CD4-positive, CD25-positive, alpha-beta regulatory T cell (primary cell): ENCODE measurements around the gene PLCB4. TPM values are rescaled to one million over a fixed set of nuclear protein-coding genes. Genes with fewer than 3 reads are reported as not detected.

Experiments
- ATAC-seq, 2 donors: fragments of 150-1000 bp; cut with Tn5 transposase; one replicate each; pipeline ENCODE4 v1.10.0; 2021; ENCODE audit warnings: low read depth in 2 of 2, moderate number of reproducible peaks in 2 of 2, moderate library complexity in 1 of 2
- DNase-seq, 3 donors: peaks; one replicate each; pipeline versions ENCODE4 v3.0.0 to v3.0.0-alpha.2; 2012 to 2022; ENCODE audit warnings: mixed read lengths in 1 of 3
- H3K27ac ChIP-seq: one replicate; pipeline ENCODE4 v1.7.0; 2013; ENCODE audit warnings: mild to moderate bottlenecking, low read length; ENCODE audit not compliant: insufficient read depth, poor library complexity, severe bottlenecking
- H3K27me3 ChIP-seq: one replicate; pipeline ENCODE4 v1.7.0; 2013; ENCODE audit warnings: low read length; ENCODE audit not compliant: control insufficient read depth, insufficient read depth
- H3K36me3 ChIP-seq: one replicate; pipeline ENCODE4 v1.7.0; 2013; ENCODE audit warnings: mild to moderate bottlenecking, low read length, moderate library complexity; ENCODE audit not compliant: control insufficient read depth, insufficient read depth
- H3K4me1 ChIP-seq: 2 replicates; pipeline ENCODE4 v1.7.0; 2013; ENCODE audit warnings: mild to moderate bottlenecking, low read length; ENCODE audit not compliant: insufficient read depth, control insufficient read depth, poor library complexity, severe bottlenecking
- H3K4me3 ChIP-seq: one replicate; pipeline ENCODE4 v1.7.0; 2013; ENCODE audit warnings: low read depth, mild to moderate bottlenecking, low read length, moderate library complexity
- H3K9me3 ChIP-seq, 2 experiments: 1 replicate in 1 of 2; 2 replicates in 1 of 2; pipeline ENCODE4 v1.7.0; 2013; ENCODE audit warnings: low read length in 2 of 2, mild to moderate bottlenecking in 1 of 2, moderate library complexity in 1 of 2; ENCODE audit not compliant: control insufficient read depth in 2 of 2
- H3K27ac Mint-ChIP-seq, 3 donors: one replicate each; pipeline ENCODE4 v1.8.0; 2020 to 2022; ENCODE audit warnings: mild to moderate bottlenecking in 3 of 3, mixed read lengths in 3 of 3, moderate library complexity in 2 of 3
- H3K27me3 Mint-ChIP-seq: one replicate; pipeline ENCODE4 v1.8.0; 2022; ENCODE audit warnings: mild to moderate bottlenecking, mixed read lengths
- H3K36me3 Mint-ChIP-seq: one replicate; pipeline ENCODE4 v1.8.0; 2020; ENCODE audit warnings: mixed read lengths
- H3K4me1 Mint-ChIP-seq, 4 donors: one replicate each; pipeline ENCODE4 v1.8.0; 2020 to 2022; ENCODE audit warnings: mixed read lengths in 4 of 4, mild to moderate bottlenecking in 1 of 4
- H3K4me3 Mint-ChIP-seq, 4 donors: one replicate each; pipeline ENCODE4 v1.8.0; 2020 to 2022; ENCODE audit warnings: mild to moderate bottlenecking in 4 of 4, mixed read lengths in 4 of 4, moderate library complexity in 3 of 4
- H3K9me3 Mint-ChIP-seq, 7 donors: one replicate each; pipeline ENCODE4 v1.8.0; 2020 to 2022; ENCODE audit warnings: mixed read lengths in 7 of 7, mild to moderate bottlenecking in 3 of 7, moderate library complexity in 2 of 7
- polyA plus RNA-seq, 4 donors: library from polyadenylated mRNA; unstranded; fragments of 300-500 nt; fragmentation: Illumina TruSeq; gene quantifications; one replicate each; pipeline ENCODE4 v1.2.3, GENCODE V29; 2021
- total RNA-seq: library from RNA; stranded (reverse); gene quantifications from one replicate; pipeline ENCODE4 v1.2.3, GENCODE V29; 2022

Gene PLCB4
- total and polyA plus RNA-seq, 5 donors from 2014 or later, result 0.94 TPM; not detected in 4

DNA sequence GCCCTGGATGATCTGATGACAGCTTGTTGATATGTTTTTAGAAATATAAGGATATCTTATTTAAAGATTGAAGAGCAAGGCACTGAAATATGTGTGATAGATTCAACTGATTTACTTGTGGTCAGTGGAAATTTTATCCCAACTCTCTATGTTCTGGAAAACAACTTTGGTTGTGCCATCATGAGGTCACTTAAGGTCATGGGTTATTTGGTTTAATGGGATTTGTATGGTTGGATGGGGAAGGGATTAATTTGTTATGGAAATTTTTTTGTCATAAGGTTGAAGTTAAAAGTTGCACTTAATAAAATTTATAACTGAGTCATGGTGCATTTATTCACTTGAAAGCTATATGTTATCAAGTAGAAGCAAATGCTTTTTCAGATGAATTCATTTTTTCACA lies 231.2 kb downstream of the PLCB4 start:
- H3K27me3 Mint-ChIP-seq, result no peaks in the 10 kb centered on the region

DNA sequence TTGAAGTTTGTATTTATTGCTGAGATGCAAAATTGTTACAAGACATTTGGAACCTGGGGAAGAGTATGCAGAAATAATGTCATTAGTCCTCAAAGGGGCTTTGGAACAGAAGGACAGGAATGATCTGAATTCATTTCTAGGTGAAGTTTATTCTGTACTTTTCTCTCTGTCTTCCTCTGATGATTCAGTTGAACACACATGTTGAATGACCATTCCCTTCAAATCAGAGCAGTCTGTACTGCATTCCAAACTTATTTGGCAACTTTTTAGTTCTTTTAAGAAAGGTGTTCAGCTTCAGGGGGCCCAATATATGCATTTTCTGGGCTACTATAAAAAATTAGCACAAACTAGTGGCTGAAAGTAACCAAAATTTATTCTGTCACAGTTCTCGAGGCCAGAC lies 231.6 kb downstream of the PLCB4 start:
- H3K36me3 Mint-ChIP-seq, result no peaks in the 10 kb centered on the region
- ATAC-seq, result no peak
- no peaks in the 10 kb centered on the region for H3K4me1 Mint-ChIP-seq
- no peak overlapping the region for H3K27ac Mint-ChIP-seq
- Histone ChIP-seq H3K9me3 (no peaks in the 10 kb centered on the region), H3K27me3 (no peaks in the 10 kb centered on the region), H3K36me3 (no peaks in the 10 kb centered on the region), H3K27ac (no peak overlapping the region), H3K4me3 (no peak overlapping the region), H3K4me1 (no peaks in the 10 kb centered on the region)
- no peak overlapping the region for H3K4me3 Mint-ChIP-seq
- no peaks in the 10 kb centered on the region for H3K27me3 Mint-ChIP-seq
- H3K9me3 Mint-ChIP-seq, result peaks cover 0 to 7% (median 2%) of the 10 kb centered on the region in 7 donors
- DNase-seq, result no peak

More for the DNA sequence above, 231.2 kb downstream of the PLCB4 start:
- no peaks in the 10 kb centered on the region for H3K36me3 ChIP-seq
- H3K4me1 Mint-ChIP-seq, result no peaks in the 10 kb centered on the region
- H3K4me3 Mint-ChIP-seq, result no peak overlapping the region
- peaks cover 0 to 6% (median 2%) of the 10 kb centered on the region in 7 donors for H3K9me3 Mint-ChIP-seq
- no peaks in the 10 kb centered on the region for H3K27me3 ChIP-seq
- no peaks in the 10 kb centered on the region for H3K36me3 Mint-ChIP-seq
- H3K4me1 ChIP-seq, result no peaks in the 10 kb centered on the region
- H3K4me3 ChIP-seq, result no peak overlapping the region
- DNase-seq (no peak), ATAC-seq (no peak)
- H3K9me3 ChIP-seq, result no peaks in the 10 kb centered on the region
- no peak overlapping the region for H3K27ac Mint-ChIP-seq
- no peak overlapping the region for H3K27ac ChIP-seq

DNA sequence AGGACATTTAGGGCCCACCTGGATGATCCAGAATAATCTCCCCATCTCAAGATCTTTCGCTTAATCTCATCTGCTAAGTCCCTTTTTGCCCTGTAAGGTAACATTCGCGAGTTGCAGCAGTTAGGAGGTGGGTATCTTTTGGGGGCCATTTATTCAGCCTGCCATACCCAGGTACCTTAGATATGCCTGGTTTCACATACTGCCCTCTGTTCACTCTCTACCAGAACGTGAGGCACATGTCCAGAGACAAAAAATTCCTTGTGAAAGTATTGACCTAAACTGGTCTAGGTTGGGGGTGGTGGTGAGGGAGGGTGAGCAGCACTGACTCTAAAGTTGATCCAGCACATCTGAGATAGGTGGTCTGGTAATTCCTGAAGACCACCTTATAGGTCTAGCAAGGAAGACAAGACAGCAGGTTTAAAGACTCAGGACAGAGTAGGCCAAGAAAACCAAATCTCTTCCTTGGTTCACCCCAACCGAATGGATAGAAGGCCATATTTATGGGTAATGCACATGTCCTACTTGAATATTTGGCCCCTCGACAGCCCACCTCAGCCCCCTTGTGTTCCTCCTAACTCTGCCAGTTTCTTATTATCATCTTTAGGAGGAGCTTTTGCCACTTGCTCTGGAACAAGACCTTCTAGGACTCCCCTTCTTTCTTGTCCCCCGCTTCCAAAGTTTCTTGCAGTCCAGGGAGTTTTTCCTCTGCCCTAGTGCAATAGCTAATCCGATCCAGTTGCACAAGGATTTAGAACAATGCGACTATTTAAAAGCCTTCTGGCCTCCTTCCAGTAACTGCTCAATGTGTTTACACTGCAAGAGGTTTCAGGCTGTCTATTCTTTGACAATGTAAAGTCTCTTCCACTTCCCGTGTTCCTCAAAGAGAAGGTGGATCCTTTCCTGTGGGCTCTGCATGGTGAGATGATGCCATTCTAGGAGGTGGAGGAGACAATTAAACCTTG lies 232.5 kb downstream of the PLCB4 start:
- DNase-seq (no peak), ATAC-seq (no peak)
- Mint-ChIP-seq H3K27ac (no peak overlapping the region), H3K4me3 (no peak overlapping the region), H3K27me3 (no peaks in the 10 kb centered on the region), H3K4me1 (no peaks in the 10 kb centered on the region), H3K9me3 (peaks cover 0 to 8% (median 2%) of the 10 kb centered on the region in 7 donors), H3K36me3 (no peaks in the 10 kb centered on the region)
- no peaks in the 10 kb centered on the region for H3K4me1 ChIP-seq
- no peaks in the 10 kb centered on the region for H3K36me3 ChIP-seq
- no peaks in the 10 kb centered on the region for H3K27me3 ChIP-seq
- H3K4me3 ChIP-seq, result no peak overlapping the region
- no peak overlapping the region for H3K27ac ChIP-seq
- H3K9me3 ChIP-seq, result peaks cover 0 to 1% of the 10 kb centered on the region in 2 experiments

DNA sequence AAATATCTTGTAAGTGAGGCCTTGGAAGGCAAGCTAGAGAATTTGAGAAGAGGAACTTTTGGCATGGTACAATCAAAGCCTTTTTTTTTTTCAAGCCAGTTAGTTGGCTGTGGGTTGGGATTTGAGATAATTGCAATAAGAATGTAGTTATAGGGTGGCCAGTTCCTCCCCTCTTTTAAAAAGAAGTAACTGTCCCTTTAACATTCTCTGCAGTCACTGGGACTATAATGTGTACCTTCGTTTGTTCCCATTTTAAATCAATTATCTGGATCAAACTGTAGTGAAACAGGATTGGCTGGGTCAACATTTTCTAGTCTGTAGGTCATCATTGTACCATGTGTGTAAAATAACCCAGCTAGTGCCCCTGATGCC lies 233.2 kb downstream of the PLCB4 start:
- DNase-seq (no peak), ATAC-seq (no peak)
- peaks cover 0 to 7% (median 2%) of the 10 kb centered on the region in 7 donors for H3K9me3 Mint-ChIP-seq
- Histone ChIP-seq H3K4me3 (no peak overlapping the region), H3K27ac (no peak overlapping the region), H3K36me3 (no peaks in the 10 kb centered on the region), H3K9me3 (peaks cover 0 to 1% of the 10 kb centered on the region in 2 experiments), H3K4me1 (no peaks in the 10 kb centered on the region), H3K27me3 (no peaks in the 10 kb centered on the region)
- H3K4me3 Mint-ChIP-seq, result no peak overlapping the region
- no peaks in the 10 kb centered on the region for H3K4me1 Mint-ChIP-seq
- no peaks in the 10 kb centered on the region for H3K36me3 Mint-ChIP-seq
- no peaks in the 10 kb centered on the region for H3K27me3 Mint-ChIP-seq
- no peak overlapping the region for H3K27ac Mint-ChIP-seq

DNA sequence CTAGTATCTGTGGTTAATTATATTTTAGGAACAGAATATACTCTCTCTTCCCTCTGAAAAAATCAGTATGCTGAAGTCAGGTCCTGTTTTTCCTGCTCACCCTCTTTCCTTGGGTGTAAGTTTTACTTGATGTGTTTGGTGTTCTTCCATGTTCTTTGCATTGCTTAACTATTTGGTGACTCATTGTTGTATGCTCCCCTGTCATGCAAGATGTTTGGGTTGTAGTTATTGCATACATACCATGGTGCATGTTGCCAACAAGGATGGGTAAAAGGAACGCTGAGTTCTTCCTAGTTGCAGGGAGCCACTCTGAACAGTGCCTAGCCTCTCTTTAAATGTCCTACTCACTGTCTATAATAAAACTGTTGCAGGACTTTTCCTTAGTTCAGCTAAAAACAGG lies 237.6 kb downstream of the PLCB4 start:
- peaks cover 0 to 1% of the 10 kb centered on the region in 2 experiments for H3K9me3 ChIP-seq
- no peaks in the 10 kb centered on the region for H3K36me3 Mint-ChIP-seq
- H3K27me3 Mint-ChIP-seq, result no peaks in the 10 kb centered on the region
- no peaks in the 10 kb centered on the region for H3K36me3 ChIP-seq
- ATAC-seq (no peak), DNase-seq (no peak)
- no peaks in the 10 kb centered on the region for H3K4me1 Mint-ChIP-seq
- no peak overlapping the region for H3K4me3 Mint-ChIP-seq
- no peaks in the 10 kb centered on the region for H3K4me1 ChIP-seq
- H3K9me3 Mint-ChIP-seq, result peaks cover 0 to 10% (median 3%) of the 10 kb centered on the region in 7 donors
- no peak overlapping the region for H3K27ac Mint-ChIP-seq
- H3K4me3 ChIP-seq, result no peak overlapping the region
- no peaks in the 10 kb centered on the region for H3K27me3 ChIP-seq
- no peak overlapping the region for H3K27ac ChIP-seq

DNA sequence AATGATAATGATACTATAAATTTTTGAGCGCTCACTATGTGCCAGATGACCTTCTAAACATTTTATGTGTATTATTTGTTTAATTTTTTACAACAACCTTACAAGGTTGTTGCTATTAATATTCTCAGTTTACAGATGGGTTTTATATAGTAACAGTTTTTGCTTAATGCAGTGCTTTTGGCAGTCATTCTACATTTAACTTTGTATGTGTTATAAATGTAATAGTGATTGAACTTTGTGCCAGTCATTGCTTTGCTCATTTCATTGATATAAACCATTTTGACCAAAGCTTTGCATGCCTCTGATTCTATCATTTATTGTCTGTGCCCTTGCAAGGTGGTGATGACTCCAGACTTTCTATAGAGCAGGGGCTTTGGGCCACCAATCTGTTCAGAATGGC lies 239.2 kb downstream of the PLCB4 start:
- H3K27me3 ChIP-seq, result no peaks in the 10 kb centered on the region
- DNase-seq, result no peak
- no peak overlapping the region for H3K27ac Mint-ChIP-seq

DNA sequence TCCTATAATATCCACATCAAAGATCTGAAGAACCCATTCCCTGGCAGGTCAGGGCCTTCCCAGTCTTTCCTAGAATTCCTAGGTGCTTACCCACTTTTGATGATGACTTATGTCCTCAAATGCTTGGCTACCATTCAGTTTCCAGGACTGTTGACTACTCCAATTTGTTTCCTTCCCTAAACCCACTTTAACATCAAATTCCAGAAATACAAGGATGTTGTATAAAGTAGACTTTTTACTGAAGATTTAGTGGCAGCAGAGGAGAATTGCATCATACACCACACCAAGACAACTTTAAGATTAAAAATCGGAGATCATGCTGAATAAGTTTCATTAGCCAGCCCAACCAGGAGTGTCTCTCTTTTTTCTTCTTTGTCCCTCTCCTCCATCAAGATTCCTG lies 242.2 kb downstream of the PLCB4 start:
- H3K4me1 ChIP-seq, result no peaks in the 10 kb centered on the region
- no peaks in the 10 kb centered on the region for H3K36me3 Mint-ChIP-seq
- no peaks in the 10 kb centered on the region for H3K4me1 Mint-ChIP-seq
- H3K27ac ChIP-seq, result no peak overlapping the region
- H3K9me3 Mint-ChIP-seq, result peaks cover 0 to 7% (median 3%) of the 10 kb centered on the region in 7 donors
- no peaks in the 10 kb centered on the region for H3K36me3 ChIP-seq
- no peak overlapping the region for H3K4me3 ChIP-seq
- no peaks in the 10 kb centered on the region for H3K27me3 ChIP-seq
- H3K4me3 Mint-ChIP-seq, result no peak overlapping the region
- ATAC-seq (no peak), DNase-seq (no peak)
- H3K27me3 Mint-ChIP-seq, result no peaks in the 10 kb centered on the region
- H3K9me3 ChIP-seq, result no peaks in the 10 kb centered on the region
- no peak overlapping the region for H3K27ac Mint-ChIP-seq

More for the DNA sequence above, 239.2 kb downstream of the PLCB4 start:
- Mint-ChIP-seq H3K4me3 (no peak overlapping the region), H3K4me1 (no peaks in the 10 kb centered on the region), H3K27me3 (no peaks in the 10 kb centered on the region), H3K36me3 (no peaks in the 10 kb centered on the region), H3K9me3 (peaks cover 0 to 7% (median 3%) of the 10 kb centered on the region in 7 donors)
- H3K36me3 ChIP-seq, result no peaks in the 10 kb centered on the region
- H3K27ac ChIP-seq, result no peak overlapping the region
- ATAC-seq, result no peak
- H3K4me3 ChIP-seq, result no peak overlapping the region
- no peaks in the 10 kb centered on the region for H3K4me1 ChIP-seq
- H3K9me3 ChIP-seq, result peaks cover 0 to 1% of the 10 kb centered on the region in 2 experiments
